VCaP (cell line): Measurements from ENCODE around the gene SAMD14.
A peak's percentile ranks its signal among the peaks of the same experiment; 100 is the strongest.

Source experiments
- H3K27ac ChIP-seq: fragments of 450-650 bp; 2 replicates; pipeline ENCODE4 v1.5.1; 2017
- TF ChIP-seq, protein P1 (sequence below): fragments of 450-650 bp; conservative IDR thresholded peaks from 2 replicates; pipeline ENCODE4 v1.5.1; 2017; ENCODE audit warnings: mild to moderate bottlenecking, moderate library complexity

The SAMD14 gene

DNA sequence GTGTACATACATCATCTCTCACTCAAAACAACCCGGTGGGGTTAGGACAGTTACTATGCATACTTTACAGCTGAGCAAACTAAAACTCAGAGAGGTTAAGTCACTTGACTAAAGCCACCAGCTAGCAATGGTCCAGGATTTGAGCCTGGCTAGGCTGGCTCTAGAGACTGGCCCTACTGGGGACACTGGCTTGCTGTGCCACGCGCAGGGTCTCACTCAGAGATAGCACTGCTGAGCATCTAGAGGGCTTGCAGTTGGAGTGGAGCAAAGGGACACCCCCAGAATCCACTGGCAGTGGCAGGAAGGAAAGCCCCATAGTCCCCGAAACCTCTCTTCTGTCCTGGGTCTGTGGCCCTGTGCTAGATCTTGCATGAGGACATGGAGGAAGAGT is 11.1 kb downstream of the SAMD14 start:
- TF ChIP-seq, protein P1, sequence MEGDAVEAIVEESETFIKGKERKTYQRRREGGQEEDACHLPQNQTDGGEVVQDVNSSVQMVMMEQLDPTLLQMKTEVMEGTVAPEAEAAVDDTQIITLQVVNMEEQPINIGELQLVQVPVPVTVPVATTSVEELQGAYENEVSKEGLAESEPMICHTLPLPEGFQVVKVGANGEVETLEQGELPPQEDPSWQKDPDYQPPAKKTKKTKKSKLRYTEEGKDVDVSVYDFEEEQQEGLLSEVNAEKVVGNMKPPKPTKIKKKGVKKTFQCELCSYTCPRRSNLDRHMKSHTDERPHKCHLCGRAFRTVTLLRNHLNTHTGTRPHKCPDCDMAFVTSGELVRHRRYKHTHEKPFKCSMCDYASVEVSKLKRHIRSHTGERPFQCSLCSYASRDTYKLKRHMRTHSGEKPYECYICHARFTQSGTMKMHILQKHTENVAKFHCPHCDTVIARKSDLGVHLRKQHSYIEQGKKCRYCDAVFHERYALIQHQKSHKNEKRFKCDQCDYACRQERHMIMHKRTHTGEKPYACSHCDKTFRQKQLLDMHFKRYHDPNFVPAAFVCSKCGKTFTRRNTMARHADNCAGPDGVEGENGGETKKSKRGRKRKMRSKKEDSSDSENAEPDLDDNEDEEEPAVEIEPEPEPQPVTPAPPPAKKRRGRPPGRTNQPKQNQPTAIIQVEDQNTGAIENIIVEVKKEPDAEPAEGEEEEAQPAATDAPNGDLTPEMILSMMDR, result no peak

DNA sequence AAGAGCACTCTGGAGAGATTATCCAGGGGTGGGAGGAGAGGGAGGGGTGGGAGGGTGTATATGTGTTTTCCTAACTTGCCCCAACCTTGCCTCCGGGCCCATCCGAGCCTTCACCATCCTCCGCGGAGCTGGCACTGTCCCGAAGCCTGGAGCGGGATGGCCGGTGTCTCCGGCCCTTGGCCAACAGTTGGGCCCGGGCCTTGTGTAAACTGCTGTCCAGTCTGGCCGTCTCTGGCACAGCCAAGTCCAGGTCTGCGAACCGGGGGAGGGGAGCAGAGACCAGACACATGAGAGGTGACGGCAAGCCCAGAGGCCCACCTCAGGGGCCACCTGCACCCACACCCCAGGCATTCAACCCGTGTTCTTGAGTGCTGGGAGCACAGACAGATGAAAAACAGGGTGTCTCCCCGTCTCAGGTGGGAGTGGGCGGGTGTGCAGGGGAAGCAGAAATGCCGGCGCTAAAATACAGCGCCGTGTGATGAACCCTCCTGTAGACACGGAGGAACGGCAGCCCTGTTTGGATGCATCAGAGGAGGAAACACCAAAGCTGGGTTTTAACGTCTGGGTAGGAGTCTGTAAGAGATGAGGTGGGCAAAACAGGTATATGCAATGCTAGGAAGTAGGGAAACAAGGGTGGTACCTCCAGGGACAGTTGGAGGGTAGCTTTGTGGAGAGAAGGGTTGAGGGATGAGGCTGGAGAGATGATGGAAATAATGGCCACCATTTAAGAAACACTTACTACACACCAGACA is 11.7 kb downstream of the SAMD14 start:
- TF ChIP-seq, protein P1, result no peak
- H3K27ac ChIP-seq, result no peak overlapping the region

More for the DNA sequence above, 11.1 kb downstream of the SAMD14 start:
- no peak overlapping the region for H3K27ac ChIP-seq

DNA sequence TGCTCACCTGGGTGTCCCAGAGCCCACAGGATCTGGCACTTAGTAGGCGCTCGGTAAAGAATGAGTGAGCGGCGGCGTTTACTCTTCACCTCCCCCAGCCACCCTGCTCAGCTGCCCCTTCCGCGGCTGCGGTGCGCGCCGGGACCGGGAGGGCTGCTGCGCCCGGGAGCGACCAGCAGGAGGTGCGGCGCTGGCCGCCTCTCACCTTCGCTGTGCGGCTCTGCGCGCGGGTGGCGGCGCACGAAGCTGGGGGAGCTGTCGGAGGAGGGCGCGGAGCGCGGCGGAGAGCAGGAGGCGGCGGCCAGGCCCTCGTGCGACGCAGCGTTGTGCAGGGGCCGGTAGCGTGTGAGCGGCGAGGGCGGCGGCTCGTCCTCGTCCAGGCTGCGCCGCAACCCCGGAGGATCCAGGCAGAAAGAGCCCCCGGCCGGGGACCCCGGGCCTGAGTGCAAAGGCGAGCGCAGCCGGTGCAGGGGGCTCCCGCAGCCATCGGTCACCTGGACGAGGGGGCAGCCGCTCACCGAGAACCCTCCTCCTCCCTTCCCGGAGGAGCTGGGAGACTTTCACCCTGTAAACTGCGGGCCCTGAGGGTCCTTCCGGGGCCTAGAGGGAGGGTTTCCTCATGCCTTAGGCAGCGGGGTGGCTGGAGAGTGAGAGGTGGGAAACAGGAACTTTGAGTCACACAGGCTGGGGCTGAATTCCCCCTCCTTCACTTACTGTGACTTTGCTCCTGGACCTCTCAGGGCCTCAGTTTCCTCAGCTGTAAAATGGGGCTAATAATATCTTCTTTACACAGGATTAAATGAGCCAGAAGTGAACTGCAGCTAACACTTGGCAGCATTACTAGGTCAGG is 12.5 kb downstream of the SAMD14 start:
- no peak overlapping the region for H3K27ac ChIP-seq
- TF ChIP-seq, protein P1, result peak; percentile 80

DNA sequence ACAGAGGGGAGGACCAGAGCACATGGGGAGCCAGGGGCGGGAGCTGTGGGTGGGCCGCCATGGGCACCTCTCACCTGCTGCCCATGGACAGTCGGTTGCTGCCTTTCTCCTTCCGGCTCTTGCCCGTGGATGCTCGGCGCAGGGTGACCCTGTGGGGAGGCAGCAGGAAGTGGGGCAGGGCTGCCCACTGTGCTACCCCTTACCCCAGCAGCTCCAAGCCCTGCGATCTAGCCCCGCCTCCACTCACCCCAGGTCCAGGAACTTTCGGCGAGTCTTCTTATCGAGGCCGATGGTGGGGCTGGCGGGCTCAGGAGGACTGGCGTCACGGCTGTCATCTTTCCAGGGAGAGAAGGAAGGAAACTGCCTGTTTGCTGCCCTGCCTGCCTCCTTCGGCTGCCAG is 14.2 kb downstream of the SAMD14 start:
- TF ChIP-seq, protein P1, result no peak
- no peak overlapping the region for H3K27ac ChIP-seq

DNA sequence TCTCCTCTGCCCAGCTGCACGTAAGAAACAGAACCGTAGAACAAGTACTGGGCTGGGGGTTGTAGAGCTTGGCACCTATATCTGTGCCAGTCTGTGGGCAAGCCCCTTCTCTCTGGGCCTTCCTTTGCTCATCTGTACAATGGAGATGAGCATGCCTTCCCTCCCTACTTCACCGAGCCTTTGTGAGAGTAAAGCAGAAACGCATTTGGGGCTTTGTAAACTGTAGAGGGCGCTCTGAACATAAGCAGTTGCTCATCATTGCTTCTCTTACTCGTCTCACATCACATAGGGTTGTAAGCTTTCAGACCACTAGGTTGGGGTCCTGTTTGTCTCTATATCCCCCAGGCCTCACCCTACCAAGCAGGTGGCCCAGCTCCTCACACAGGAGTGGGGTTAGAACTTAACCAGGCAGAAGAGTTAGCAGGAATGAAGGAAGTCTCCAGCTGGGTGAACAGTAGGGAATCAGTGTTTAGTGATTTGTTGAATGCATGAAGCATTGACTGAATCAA is 15.1 kb downstream of the SAMD14 start:
- H3K27ac ChIP-seq, result no peak overlapping the region
- TF ChIP-seq, protein P1, result peak; percentile 57; the same call in 1 of the 2 replicates

DNA sequence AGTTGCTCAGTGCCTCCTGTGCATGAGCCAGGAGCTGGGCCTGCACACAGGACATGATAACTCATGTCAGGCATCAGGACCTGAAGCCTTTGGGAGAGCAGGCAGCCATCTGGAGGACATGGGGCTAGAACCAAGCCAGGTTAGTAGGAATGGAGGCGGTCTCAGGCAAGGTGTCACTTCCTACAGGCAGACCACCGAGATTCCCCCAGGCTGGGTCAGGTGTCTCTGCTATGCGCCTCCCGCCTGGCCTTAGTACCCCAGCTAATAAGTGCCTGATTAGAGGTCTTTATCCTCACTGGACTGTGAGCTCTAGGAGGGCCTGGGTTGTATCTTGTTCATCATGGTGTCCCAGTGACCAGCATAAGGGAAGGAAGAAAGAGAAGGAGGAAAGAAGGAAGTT is 15.6 kb downstream of the SAMD14 start:
- TF ChIP-seq, protein P1, result no peak
- H3K27ac ChIP-seq, result no peak overlapping the region

DNA sequence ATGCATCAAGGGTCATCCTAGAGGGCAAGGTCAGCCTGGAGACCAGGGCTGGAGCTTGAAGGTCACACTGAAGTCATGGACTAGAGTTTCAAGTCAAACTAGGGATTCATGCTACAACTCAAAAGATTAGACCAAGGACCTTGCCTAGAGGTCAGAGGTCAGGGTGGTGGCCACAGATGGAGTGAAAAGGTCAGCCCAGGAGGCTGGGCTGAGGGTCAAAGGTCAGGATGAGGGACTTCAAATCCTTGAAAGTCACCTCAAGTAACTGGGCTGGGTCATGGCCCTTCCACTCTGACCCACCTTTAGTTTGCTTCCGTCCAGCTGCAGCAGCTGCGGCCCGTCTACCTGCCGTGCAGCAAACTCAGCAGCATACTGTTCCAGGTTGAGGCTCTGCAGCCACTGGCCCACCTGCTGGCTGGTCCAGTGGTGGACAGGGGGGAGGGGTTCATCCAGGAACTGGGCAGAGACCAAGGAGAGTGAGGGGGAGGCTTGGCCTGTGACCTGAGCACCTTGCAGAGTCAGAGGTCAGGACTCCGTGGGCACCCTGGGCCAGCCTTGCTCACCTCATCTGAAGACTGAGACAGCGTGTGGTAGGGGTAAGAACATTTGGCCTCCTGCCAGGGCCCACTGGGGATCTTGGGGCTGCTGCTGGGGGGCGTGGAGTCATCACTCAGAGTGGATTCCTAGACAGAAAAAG is 16.2 kb downstream of the SAMD14 start:
- no peak overlapping the region for H3K27ac ChIP-seq

More for the DNA sequence above, 16.2 kb downstream of the SAMD14 start:
- TF ChIP-seq, protein P1, result no peak
